ENCODE data around the gene NUBPL.
"Not testable (repeated sequence)": the region's sequence is repeated elsewhere in the genome, so short reads cannot be mapped to it uniquely, and the experiment has no call there.

NUBPL gene

GRCh38 chr14:31827325-31827724 lies 266.1 kb downstream of the NUBPL start:
- no peak for DNase-seq

- peak; percentile 1 to 12 for DNase-seq
Measured at GRCh38 chr14:31828946-31829868, 268.0 kb downstream of the NUBPL start.

- DNase-seq: no peak
Measured at GRCh38 chr14:31834616-31835015, 273.4 kb downstream of the NUBPL start.

- DNase-seq: no peak
Measured at GRCh38 chr14:31835049-31835448, 273.8 kb downstream of the NUBPL start.

GRCh38 chr14:31837031-31837430 lies 275.8 kb downstream of the NUBPL start:
- DNase-seq: no peak

- DNase-seq: no peak
Measured at GRCh38 chr14:31842899-31843298, 281.7 kb downstream of the NUBPL start.

GRCh38 chr14:31843361-31844091 lies 282.3 kb downstream of the NUBPL start:
- DNase-seq: no peak

GRCh38 chr14:31854508-31855075 lies 293.4 kb downstream of the NUBPL start:
- no peak for DNase-seq

- no peak for DNase-seq
Measured at GRCh38 chr14:31855262-31855661, 294.1 kb downstream of the NUBPL start.

- DNase-seq: not testable (repeated sequence)
Measured at GRCh38 chr14:31856003-31856402, 294.8 kb downstream of the NUBPL start.

- DNase-seq: no peak
Measured at GRCh38 chr14:31858868-31859267, 297.7 kb downstream of the NUBPL start.

GRCh38 chr14:31864937-31865855 lies 304.0 kb downstream of the NUBPL start:
- no peak for DNase-seq

GRCh38 chr14:31867570-31867969 lies 306.4 kb downstream of the NUBPL start:
- DNase-seq: no peak

GRCh38 chr14:31868096-31868495 lies 306.9 kb downstream of the NUBPL start:
- not testable (repeated sequence) for DNase-seq

GRCh38 chr14:31876741-31877140 lies 315.5 kb downstream of the NUBPL start:
- no peak for DNase-seq

- peak; percentile 7 to 8 for DNase-seq
Measured at GRCh38 chr14:31877255-31877798, 316.1 kb downstream of the NUBPL start.

- DNase-seq: no peak
Measured at GRCh38 chr14:31879661-31880348, 318.6 kb downstream of the NUBPL start.

GRCh38 chr14:31880935-31881334 lies 319.7 kb downstream of the NUBPL start:
- no peak for DNase-seq

GRCh38 chr14:31881531-31882310 lies 320.5 kb downstream of the NUBPL start:
- no peak for DNase-seq

GRCh38 chr14:31884238-31884637 lies 323.0 kb downstream of the NUBPL start:
- no peak for DNase-seq
